Measurements from ENCODE around the gene MATCAP1. TPM values are rescaled to one million over a fixed set of nuclear protein-coding genes. Genes with fewer than 3 reads are reported as not detected.
A peak's percentile ranks its signal among the peaks of the same experiment; 100 is the strongest.

The MATCAP1 gene
- total RNA-seq, 3 donors from 2014 or later, result 24.8 to 35.1 (median 29.2) TPM

- Histone ChIP-seq H3K36me3 (ENCODE audit: low read depth) (no peaks in the 10 kb centered on the region), H3K4me3 (no peak within 1 kb of the TSS), H3K9me3 (no peaks in the 10 kb centered on the region), H3K4me1 (ENCODE audit: low read depth) (peaks cover 50% of the 10 kb centered on the region)
- ATAC-seq (peak; percentile 50), DNase-seq (peak; percentile 74 to 84 (median 74))
- intact Hi-C loops (cut with DNase I, micrococcal nuclease), result no loop called here
- no peak for TF ChIP-seq CTCF (IDR thresholded peaks at IDR 0.05)
These were observed 19.1 kb downstream of the MATCAP1 start, which contains the start of gene HSF4 for GRCh38 chr16:67164599-67165061. HSF4 (plus strand) TSS chr16:67164745; CDS start chr16:67164812, 67 bp downstream.

- no peak for TF ChIP-seq CTCF (IDR thresholded peaks at IDR 0.05)
- intact Hi-C loops (cut with DNase I, micrococcal nuclease), result no loop called here
- Histone ChIP-seq H3K4me1 (ENCODE audit: low read depth) (peaks cover 45% of the 10 kb centered on the region), H3K36me3 (ENCODE audit: low read depth) (no peaks in the 10 kb centered on the region), H3K9me3 (no peaks in the 10 kb centered on the region), H3K4me3 (no peak overlapping the region)
- ATAC-seq (no peak), DNase-seq (no peak)
These were observed 19.7 kb downstream of the MATCAP1 start for GRCh38 chr16:67163999-67164558.

GRCh38 chr16:67163164-67163998 lies 20.4 kb downstream of the MATCAP1 start:
- DNase-seq (peak; percentile 35 to 70 (median 60)), ATAC-seq (no peak)
- H3K4me1 ChIP-seq (ENCODE audit: low read depth), result peaks cover 44% of the 10 kb centered on the region
- no peaks in the 10 kb centered on the region for H3K9me3 ChIP-seq
- H3K36me3 ChIP-seq (ENCODE audit: low read depth), result no peaks in the 10 kb centered on the region
- intact Hi-C loops (cut with DNase I, micrococcal nuclease), result no loop called here
- no peak for TF ChIP-seq CTCF (IDR thresholded peaks at IDR 0.05)
- H3K4me3 ChIP-seq, result no peak overlapping the region

- no peaks in the 10 kb centered on the region for H3K9me3 ChIP-seq
- peak in 1 of 3 donors; percentile 14 for DNase-seq
- no peak for TF ChIP-seq CTCF (IDR thresholded peaks at IDR 0.05)
- H3K4me1 ChIP-seq (ENCODE audit: low read depth), result peaks cover 44% of the 10 kb centered on the region
- ATAC-seq, result no peak
- no peak overlapping the region for H3K4me3 ChIP-seq
- intact Hi-C loops (cut with DNase I, micrococcal nuclease), result no loop called here
- no peaks in the 10 kb centered on the region for H3K36me3 ChIP-seq (ENCODE audit: low read depth)
These were observed 21.1 kb downstream of the MATCAP1 start for GRCh38 chr16:67162506-67163163.

GRCh38 chr16:67161595-67162058 lies 22.1 kb downstream of the MATCAP1 start:
- TF ChIP-seq CTCF (IDR thresholded peaks at IDR 0.05), result no peak
- peaks cover 50% of the 10 kb centered on the region for H3K4me1 ChIP-seq (ENCODE audit: low read depth)
- peak in 2 of 3 donors; percentile 19 to 70 for DNase-seq

More at GRCh38 chr16:67161595-67162058, 22.1 kb downstream of the MATCAP1 start:
- Histone ChIP-seq H3K4me3 (no peak overlapping the region), H3K9me3 (no peaks in the 10 kb centered on the region), H3K36me3 (ENCODE audit: low read depth) (no peaks in the 10 kb centered on the region)
- intact Hi-C loops (cut with DNase I, micrococcal nuclease), result no loop called here
- no peak for ATAC-seq
